HCT116 (cell line): Measurements from ENCODE around the gene SRRM2. TPM values are rescaled to one million over a fixed set of nuclear protein-coding genes. Genes with fewer than 3 reads are reported as not detected.

Source experiments
- ATAC-seq: fragments of 200-7000 bp; cut with Tn5 transposase; 2 replicates; pipeline ENCODE4 v1.9.1; 2020; ENCODE audit warnings: mild to moderate bottlenecking, moderate library complexity
- BruUV-seq: library from RNA; stranded (reverse); fragments of 400-500 nt; replicated peaks from 2 replicates; lab custom pipeline; 2021; lab: Mats Ljungman, UMichigan
- CTCF ChIA-PET: fragments of 300-600 bp; sonication (Branson Sonifier 250); formaldehyde crosslinking; loops from one replicate; lab custom pipeline; 2021; ENCODE audit warnings: antibody characterized with exemption; lab: Charles Lee
- POLR2A ChIA-PET: fragments of 300-600, 350-600 bp; sonication (Branson Sonifier 250); formaldehyde crosslinking; loops from one replicate; lab custom pipeline; 2021; ENCODE audit warnings: antibody characterized with exemption; lab: Charles Lee
- RAD21 ChIA-PET, 2 experiments: fragments of 300-600 bp; sonication (Branson Sonifier 250); formaldehyde crosslinking; loops; one replicate each; lab custom pipeline; 2023; ENCODE audit warnings: low total read pairs in 2 of 2; ENCODE audit not compliant: uncharacterized antibody in 2 of 2, unreplicated experiment in 2 of 2, low non-redundant PET in 1 of 2; lab: Charles Lee
- DNase-seq: peaks from one replicate; pipeline ENCODE4 v3.0.0-alpha.2; 2010; ENCODE audit warnings: low read depth, low spot score
- H2AFZ ChIP-seq: fragments of 200-600 bp; shearing (Covaris generic), sonication (generic); 2 replicates; pipeline ENCODE4 v1.6.1; 2017; ENCODE audit warnings: low read depth, mixed run types, mixed read lengths, antibody characterized with exemption, low read length; ENCODE audit not compliant: poor library complexity, severe bottlenecking
- H3K27ac ChIP-seq: 2 replicates; pipeline ENCODE4 v1.5.1; 2012; ENCODE audit warnings: low read depth, low read length
- H3K27me3 ChIP-seq: fragments of 200-600 bp; sonication (generic); 2 replicates; pipeline ENCODE4 v1.6.1; 2016; ENCODE audit warnings: mixed run types, low read length, mixed read lengths; ENCODE audit not compliant: insufficient read depth
- H3K36me3 ChIP-seq, 2 experiments: fragments of 200-500 bp in 1 of 2; fragments of 200-600 bp in 1 of 2; sonication (Bioruptor generic) in 1 of 2; sonication (generic) in 1 of 2; 2 replicates each; pipeline versions ENCODE4 v1.5.1 to v1.6.1; 2014 to 2016; ENCODE audit warnings: low read length in 2 of 2, inconsistent platforms in 1 of 2, mixed read lengths in 1 of 2, mixed run types in 1 of 2; ENCODE audit not compliant: insufficient read depth in 2 of 2, control insufficient read depth in 1 of 2
- H3K4me1 ChIP-seq, 2 experiments: fragments of 200-600 bp in 1 of 2; sonication (generic) in 1 of 2; 2 replicates each; pipeline versions ENCODE4 v1.5.1 to v1.6.1; 2012 to 2017; ENCODE audit warnings: low read length in 2 of 2, inconsistent platforms in 1 of 2, mild to moderate bottlenecking in 1 of 2, mixed read lengths in 1 of 2, mixed run types in 1 of 2, moderate library complexity in 1 of 2; ENCODE audit not compliant: insufficient read depth in 2 of 2, control insufficient read depth in 1 of 2
- H3K4me2 ChIP-seq: fragments of 200-600 bp; sonication (generic); 2 replicates; pipeline ENCODE4 v1.6.1; 2017; ENCODE audit warnings: mixed run types, low read length, mixed read lengths
- H3K4me3 ChIP-seq, 2 experiments: fragments of 200-600 bp in 1 of 2; sonication (generic) in 1 of 2; replicated peaks in 1 of 2; 2 replicates each; pipeline ENCODE4 v1.5.1; 2011 to 2016; ENCODE audit warnings: low read length in 2 of 2, control low read depth in 1 of 2, low read depth in 1 of 2, mild to moderate bottlenecking in 1 of 2, mixed read lengths in 1 of 2, mixed run types in 1 of 2
- H3K79me2 ChIP-seq: fragments of 200-600 bp; sonication (generic); 2 replicates; pipeline ENCODE4 v1.6.1; 2017; ENCODE audit warnings: mild to moderate bottlenecking, mixed run types, low read length, moderate library complexity, mixed read lengths; ENCODE audit not compliant: insufficient read depth
- H3K9ac ChIP-seq: fragments of 200-600 bp; sonication (generic); 2 replicates; pipeline ENCODE4 v1.6.1; 2016; ENCODE audit warnings: low read length, mixed read lengths
- H3K9me2 ChIP-seq: fragments of 200-600 bp; sonication (generic), shearing (Covaris generic); 2 replicates; pipeline ENCODE4 v1.6.1; 2017; ENCODE audit warnings: mixed run types, mild to moderate bottlenecking, moderate library complexity; ENCODE audit not compliant: insufficient read depth
- H3K9me3 ChIP-seq, 2 experiments: fragments of 200-500 bp in 1 of 2; fragments of 200-600 bp in 1 of 2; sonication (Bioruptor generic) in 1 of 2; sonication (generic) in 1 of 2; 2 replicates each; pipeline ENCODE4 v1.6.1; 2014 to 2017; ENCODE audit warnings: low read length in 2 of 2, mixed read lengths in 2 of 2, inconsistent platforms in 1 of 2, low read depth in 1 of 2, mild to moderate bottlenecking in 1 of 2, mixed run types in 1 of 2, moderate library complexity in 1 of 2; ENCODE audit not compliant: control insufficient read depth in 1 of 2, insufficient read depth in 1 of 2
- H4K20me1 ChIP-seq: fragments of 200-600 bp; sonication (generic), shearing (Covaris generic); 2 replicates; pipeline ENCODE4 v1.6.1; 2017; ENCODE audit warnings: mixed run types, mild to moderate bottlenecking, moderate library complexity; ENCODE audit not compliant: insufficient read depth
- ATF3 ChIP-seq: IDR thresholded peaks from 2 replicates; pipeline ENCODE4 v1.6.1; 2012
- CBX3 ChIP-seq: IDR thresholded peaks from 2 replicates; pipeline ENCODE4 v1.6.1; 2012; ENCODE audit warnings: low read depth
- CEBPB ChIP-seq: IDR thresholded peaks from 2 replicates; pipeline ENCODE4 v1.6.1; 2012; ENCODE audit warnings: low read depth
- EGR1 ChIP-seq: IDR thresholded peaks from 2 replicates; pipeline ENCODE4 v1.6.1; 2012; ENCODE audit warnings: low read depth
- EZH2 ChIP-seq: fragments of 200-600 bp; sonication (generic); IDR thresholded peaks from 2 replicates; pipeline ENCODE4 v1.6.1; 2017; ENCODE audit warnings: antibody characterized with exemption, mixed run types
- FOSL1 ChIP-seq: IDR thresholded peaks from 2 replicates; pipeline ENCODE4 v1.6.1; 2012; ENCODE audit warnings: low read depth
- POLR2A ChIP-seq: IDR thresholded peaks from 2 replicates; pipeline ENCODE4 v1.7.0; 2011; ENCODE audit warnings: borderline replicate concordance; ENCODE audit not compliant: insufficient read depth, insufficient read length; ENCODE audit errors: extremely low read depth
- POLR2AphosphoS5 ChIP-seq: IDR thresholded peaks from 2 replicates; pipeline ENCODE4 v1.6.1; 2011; ENCODE audit warnings: mild to moderate bottlenecking, low read depth, low read length, moderate library complexity
- SIN3A ChIP-seq: IDR thresholded peaks from 2 replicates; pipeline ENCODE4 v1.6.1; 2012; ENCODE audit warnings: low read depth
- SP1 ChIP-seq: IDR thresholded peaks from 2 replicates; pipeline ENCODE4 v1.6.1; 2012; ENCODE audit warnings: low read depth
- SRF ChIP-seq: IDR thresholded peaks from 2 replicates; pipeline ENCODE4 v1.6.1; 2012; ENCODE audit warnings: low read depth
- TCF7L2 ChIP-seq: IDR thresholded peaks from 2 replicates; pipeline ENCODE4 v1.7.0; 2011; ENCODE audit warnings: borderline replicate concordance, inconsistent platforms; ENCODE audit not compliant: insufficient read depth, insufficient read length; ENCODE audit errors: extremely low read depth
- YY1 ChIP-seq: IDR thresholded peaks from 2 replicates; pipeline ENCODE4 v1.6.1; 2011; ENCODE audit warnings: low read length, low read depth, moderate library complexity, mild to moderate bottlenecking; ENCODE audit not compliant: insufficient replicate concordance; ENCODE audit errors: extremely low read depth
- ZBTB33 ChIP-seq: IDR thresholded peaks from 2 replicates; pipeline ENCODE4 v1.6.1; 2011; ENCODE audit warnings: mild to moderate bottlenecking, low read length, moderate library complexity; ENCODE audit not compliant: insufficient replicate concordance; ENCODE audit errors: extremely low read depth
- intact Hi-C: fragments of 100-400 bp; cut with micrococcal nuclease; formaldehyde crosslinking; loops from 2 replicates; pipeline ENCODE4 v1.10.0; 2022
- total RNA-seq: library from RNA; stranded (reverse); gene quantifications from one replicate; pipeline ENCODE4 v1.2.1, GENCODE V29; 2021; ENCODE audit not compliant: unreplicated experiment

SRRM2 gene
- total RNA-seq, 1 experiment from 2014 or later, result 541 TPM

- Histone ChIP-seq H3K9ac (no peak overlapping the region), H3K27ac (no peak overlapping the region), H3K27me3 (no peaks in the 10 kb centered on the region), H2AFZ (no peak overlapping the region), H3K9me2 (no peaks in the 10 kb centered on the region), H3K4me3 (no peak overlapping the region), H3K36me3 (peaks cover 3 to 4% of the 10 kb centered on the region in 2 experiments; a peak in 1 of 4 replicates), H3K9me3 (no peaks in the 10 kb centered on the region), H3K4me2 (no peak overlapping the region), H3K4me1 (no peaks in the 10 kb centered on the region), H3K79me2 (no peaks in the 10 kb centered on the region), H4K20me1 (no peaks in the 10 kb centered on the region)
- BruUV-seq, result no TSS peak
- ATAC-seq (no peak), DNase-seq (no peak)
- TF ChIP-seq POLR2A (no peak), SP1 (no peak), YY1 (no peak), ZBTB33 (no peak), SIN3A (no peak), TCF7L2 (no peak), CEBPB (no peak), EZH2 (no peak), SRF (no peak), EGR1 (no peak), POLR2AphosphoS5 (no peak), FOSL1 (no peak), CBX3 (no peak), ATF3 (no peak)
- POLR2A ChIA-PET, result interaction anchor here (0.6 kb wide), 1 partner anchor 13 kb away, joined by 3 read pairs; no protein-coding TSS in a partner anchor
- RAD21 ChIA-PET, result no interaction called here
- CTCF ChIA-PET, result no interaction called here
- intact Hi-C loops, result no loop called here
Observed at GRCh38 chr16:2709588-2709984, 42.9 kb upstream of the SRRM2 start.
